GM18867 (cell line): ENCODE data around the gene ATP5MG.
"Not testable (repeated sequence)": the region's sequence is repeated elsewhere in the genome, so short reads cannot be mapped to it uniquely, and the experiment has no call there.

Source experiments
- ATAC-seq: cut with Tn5 transposase; IDR thresholded peaks from one replicate; pipeline ENCODE4 v1.9.1; 2021; ENCODE audit warnings: mild to moderate bottlenecking, moderate library complexity; ENCODE audit not compliant: unreplicated experiment

Gene ATP5MG

GRCh38 chr11:118401151-118401879 is at the start of gene ATP5MG:
TSS of gene ATP5MG (plus strand) at chr11:118401606. CDS start at chr11:118401666, 60 bp downstream.
- peak; percentile 58 for ATAC-seq

GRCh38 chr11:118353084-118353710 is 48.2 kb upstream of the ATP5MG start:
- no peak for ATAC-seq

- no peak for ATAC-seq
Measured at GRCh38 chr11:118358071-118358470, 43.3 kb upstream of the ATP5MG start.

GRCh38 chr11:118359295-118359958 is 42.0 kb upstream of the ATP5MG start, which contains the start of gene UBE4A:
TSS of gene UBE4A (plus strand) at chr11:118359600. CDS start at chr11:118365081, 5,481 bp downstream.
- peak; percentile 90 for ATAC-seq

- ATAC-seq: no peak
Measured at GRCh38 chr11:118364956-118365615, 36.3 kb upstream of the ATP5MG start.

GRCh38 chr11:118366287-118366686 is 35.1 kb upstream of the ATP5MG start:
- ATAC-seq: no peak

GRCh38 chr11:118370774-118371173 is 30.6 kb upstream of the ATP5MG start:
- no peak for ATAC-seq

- no peak for ATAC-seq
Measured at GRCh38 chr11:118373263-118373662, 28.1 kb upstream of the ATP5MG start.

- no peak for ATAC-seq
Measured at GRCh38 chr11:118373871-118374270, 27.5 kb upstream of the ATP5MG start.

- no peak for ATAC-seq
Measured at GRCh38 chr11:118374729-118375128, 26.7 kb upstream of the ATP5MG start.

- ATAC-seq: no peak
Measured at GRCh38 chr11:118375978-118376377, 25.4 kb upstream of the ATP5MG start.

GRCh38 chr11:118379497-118379896 is 21.9 kb upstream of the ATP5MG start:
- ATAC-seq: no peak

GRCh38 chr11:118380571-118380970 is 20.8 kb upstream of the ATP5MG start:
- no peak for ATAC-seq

- ATAC-seq: no peak
Measured at GRCh38 chr11:118382954-118383353, 18.5 kb upstream of the ATP5MG start.

- ATAC-seq: no peak
Measured at GRCh38 chr11:118383657-118384056, 17.7 kb upstream of the ATP5MG start.

- no peak for ATAC-seq
Measured at GRCh38 chr11:118396097-118396501, 5.3 kb upstream of the ATP5MG start.

GRCh38 chr11:118397448-118397847 is 4.0 kb upstream of the ATP5MG start:
- ATAC-seq: no peak

GRCh38 chr11:118398791-118399559 is 2.4 kb upstream of the ATP5MG start:
- peak; percentile 40 for ATAC-seq

- no peak for ATAC-seq
Measured at GRCh38 chr11:118401880-118402590, 629 bp downstream of the ATP5MG start.

GRCh38 chr11:118402594-118402993 is 1.2 kb downstream of the ATP5MG start:
- not testable (repeated sequence) for ATAC-seq
